Mammary epithelial cell (primary cell): ENCODE data around the gene PRR15.

Experiments used
- EZH2 ChIP-seq: IDR thresholded peaks from 2 replicates; pipeline ENCODE4 v1.6.1; 2012; ENCODE audit warnings: low read length, inconsistent platforms, borderline replicate concordance
- TF ChIP-seq, protein P1 (sequence below), 2 donors: IDR thresholded peaks in 1 of 2; conservative IDR thresholded peaks in 1 of 2; 2 replicates each; pipeline ENCODE4 v1.5.1; 2011 to 2012; ENCODE audit warnings: inconsistent platforms in 2 of 2, low read length in 2 of 2, mild to moderate bottlenecking in 2 of 2, control low read depth in 1 of 2, low read depth in 1 of 2; ENCODE audit not compliant: insufficient read depth in 1 of 2; ENCODE audit errors: extremely low read depth in 1 of 2

- TF ChIP-seq, protein P1, sequence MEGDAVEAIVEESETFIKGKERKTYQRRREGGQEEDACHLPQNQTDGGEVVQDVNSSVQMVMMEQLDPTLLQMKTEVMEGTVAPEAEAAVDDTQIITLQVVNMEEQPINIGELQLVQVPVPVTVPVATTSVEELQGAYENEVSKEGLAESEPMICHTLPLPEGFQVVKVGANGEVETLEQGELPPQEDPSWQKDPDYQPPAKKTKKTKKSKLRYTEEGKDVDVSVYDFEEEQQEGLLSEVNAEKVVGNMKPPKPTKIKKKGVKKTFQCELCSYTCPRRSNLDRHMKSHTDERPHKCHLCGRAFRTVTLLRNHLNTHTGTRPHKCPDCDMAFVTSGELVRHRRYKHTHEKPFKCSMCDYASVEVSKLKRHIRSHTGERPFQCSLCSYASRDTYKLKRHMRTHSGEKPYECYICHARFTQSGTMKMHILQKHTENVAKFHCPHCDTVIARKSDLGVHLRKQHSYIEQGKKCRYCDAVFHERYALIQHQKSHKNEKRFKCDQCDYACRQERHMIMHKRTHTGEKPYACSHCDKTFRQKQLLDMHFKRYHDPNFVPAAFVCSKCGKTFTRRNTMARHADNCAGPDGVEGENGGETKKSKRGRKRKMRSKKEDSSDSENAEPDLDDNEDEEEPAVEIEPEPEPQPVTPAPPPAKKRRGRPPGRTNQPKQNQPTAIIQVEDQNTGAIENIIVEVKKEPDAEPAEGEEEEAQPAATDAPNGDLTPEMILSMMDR (conservative IDR thresholded peaks at IDR 0.05 in 1 of 2, IDR thresholded peaks at IDR 0.05 in 1 of 2; ENCODE audit: extremely low read depth in 1 of 2, insufficient read depth in 1 of 2, low read depth in 1 of 2, low read length in 2 of 2): no peak
- no peak for TF ChIP-seq EZH2
These were observed 42.7 kb downstream of the PRR15 start for GRCh38 chr7:29606287-29606721.
